Neural cell (in vitro differentiated cells): ENCODE results near the gene SKI. TPM values are rescaled to one million over a fixed set of nuclear protein-coding genes. Genes with fewer than 3 reads are reported as not detected.

ENCODE experiments used
- H2AFZ ChIP-seq: fragments of 200-600, 300-800 bp; sonication (generic), shearing (Covaris generic); 2 replicates; pipeline ENCODE4 v1.6.0; 2014; ENCODE audit warnings: low read depth, mild to moderate bottlenecking, antibody characterized with exemption, low read length, moderate library complexity
- H3F3A ChIP-seq: fragments of 200-600 bp; shearing (Covaris generic); 2 replicates; pipeline ENCODE4 v1.6.1; 2016; ENCODE audit warnings: mild to moderate bottlenecking, moderate library complexity, mixed read lengths, antibody characterized with exemption, low read length; ENCODE audit not compliant: insufficient read depth, poor library complexity, severe bottlenecking
- H3K27ac ChIP-seq: fragments of 200-600, 300-800 bp; sonication (generic), shearing (Covaris generic); 2 replicates; pipeline ENCODE4 v1.5.1; 2014; ENCODE audit warnings: mild to moderate bottlenecking, low read length, moderate library complexity
- H3K27me3 ChIP-seq: fragments of 300-800, 200-600 bp; sonication (generic), shearing (Covaris generic); 2 replicates; pipeline ENCODE4 v1.6.0; 2014; ENCODE audit warnings: mild to moderate bottlenecking, low read depth, low read length, moderate library complexity; ENCODE audit not compliant: insufficient read depth
- H3K36me3 ChIP-seq: fragments of 300-800, 200-600 bp; sonication (generic), shearing (Covaris generic); 2 replicates; pipeline ENCODE4 v1.5.1; 2014; ENCODE audit warnings: mild to moderate bottlenecking, antibody characterized with exemption, low read length, moderate library complexity; ENCODE audit not compliant: insufficient read depth
- H3K4me2 ChIP-seq: fragments of 300-800, 200-600 bp; sonication (generic), shearing (Covaris generic); 2 replicates; pipeline ENCODE4 v1.6.0; 2014; ENCODE audit warnings: mild to moderate bottlenecking, low read length
- H3K4me3 ChIP-seq: fragments of 300-800, 200-600 bp; sonication (generic), shearing (Covaris generic); 2 replicates; pipeline ENCODE4 v1.5.1; 2014; ENCODE audit warnings: mild to moderate bottlenecking, low read length, moderate library complexity
- H3K79me2 ChIP-seq: fragments of 200-600 bp; shearing (Covaris generic); replicated peaks from 2 replicates; pipeline ENCODE4 v1.6.0; 2014; ENCODE audit warnings: mild to moderate bottlenecking, low read length, moderate library complexity; ENCODE audit not compliant: insufficient read depth
- H3K9ac ChIP-seq: fragments of 300-800, 200-600 bp; sonication (generic), shearing (Covaris generic); 2 replicates; pipeline ENCODE4 v1.6.1; 2016; ENCODE audit warnings: mild to moderate bottlenecking, low read length, mixed read lengths
- H3K9me2 ChIP-seq: fragments of 200-600 bp; shearing (Covaris generic); 2 replicates; pipeline ENCODE4 v1.6.1; 2016; ENCODE audit warnings: mild to moderate bottlenecking, low read length, mixed read lengths; ENCODE audit not compliant: insufficient read depth
- H3K9me3 ChIP-seq: fragments of 200-600, 300-800 bp; sonication (generic), shearing (Covaris generic); 2 replicates; pipeline ENCODE4 v1.6.1; 2016; ENCODE audit warnings: mild to moderate bottlenecking, mixed run types, low read length, moderate library complexity, mixed read lengths
- H4K20me1 ChIP-seq: fragments of 200-600 bp; shearing (Covaris generic); 2 replicates; pipeline ENCODE4 v1.6.1; 2016; ENCODE audit warnings: mild to moderate bottlenecking, mixed run types; ENCODE audit not compliant: insufficient read depth
- EP300 ChIP-seq: fragments of 450-650 bp; conservative IDR thresholded peaks from 2 replicates; pipeline ENCODE4 v1.6.1; 2014; ENCODE audit warnings: antibody characterized with exemption, mild to moderate bottlenecking, moderate library complexity; ENCODE audit not compliant: poor library complexity, severe bottlenecking
- EZH2 ChIP-seq: fragments of 200-600, 300-800 bp; shearing (Covaris generic), sonication (generic); IDR thresholded peaks from 2 replicates; pipeline ENCODE4 v1.6.1; 2014; ENCODE audit warnings: antibody characterized with exemption, low read length, borderline replicate concordance, mild to moderate bottlenecking; ENCODE audit not compliant: insufficient read depth, poor library complexity, severe bottlenecking
- MXI1 ChIP-seq: fragments of 450-650 bp; conservative IDR thresholded peaks from 2 replicates; pipeline ENCODE4 v1.6.1; 2014; ENCODE audit warnings: antibody characterized with exemption, mild to moderate bottlenecking; ENCODE audit not compliant: poor library complexity, severe bottlenecking
- POLR2AphosphoS5 ChIP-seq: IDR thresholded peaks from 2 replicates; pipeline ENCODE4 v1.6.1; 2012
- RAD21 ChIP-seq: fragments of 450-650 bp; conservative IDR thresholded peaks from 2 replicates; pipeline ENCODE4 v1.6.1; 2014; ENCODE audit warnings: antibody characterized with exemption, mild to moderate bottlenecking, moderate library complexity
- SMC3 ChIP-seq: fragments of 450-650 bp; conservative IDR thresholded peaks from 2 replicates; pipeline ENCODE4 v1.6.1; 2014; ENCODE audit warnings: antibody characterized with exemption, mild to moderate bottlenecking, moderate library complexity; ENCODE audit not compliant: poor library complexity
- TAF1 ChIP-seq: IDR thresholded peaks from 2 replicates; pipeline ENCODE4 v1.6.1; 2012; ENCODE audit warnings: low read depth
- polyA plus RNA-seq: library from polyadenylated mRNA; depleted of rRNA; stranded (reverse); fragments of >200 nt; gene quantifications from 2 replicates; pipeline ENCODE4 v1.2.3, GENCODE V29; 2014
- TF ChIP-seq, protein P1 (sequence below): fragments of 450-650 bp; IDR thresholded peaks from 2 replicates; pipeline ENCODE4 v1.5.1; 2014; ENCODE audit warnings: antibody characterized with exemption, mild to moderate bottlenecking, moderate library complexity; ENCODE audit not compliant: poor library complexity, severe bottlenecking
- TF ChIP-seq, protein P2 (sequence below): IDR thresholded peaks from 2 replicates; pipeline ENCODE4 v1.6.1; 2012; ENCODE audit warnings: borderline replicate concordance

Gene SKI
- polyA plus RNA-seq, 1 donor from 2014 or later, result 4.1 TPM

DNA sequence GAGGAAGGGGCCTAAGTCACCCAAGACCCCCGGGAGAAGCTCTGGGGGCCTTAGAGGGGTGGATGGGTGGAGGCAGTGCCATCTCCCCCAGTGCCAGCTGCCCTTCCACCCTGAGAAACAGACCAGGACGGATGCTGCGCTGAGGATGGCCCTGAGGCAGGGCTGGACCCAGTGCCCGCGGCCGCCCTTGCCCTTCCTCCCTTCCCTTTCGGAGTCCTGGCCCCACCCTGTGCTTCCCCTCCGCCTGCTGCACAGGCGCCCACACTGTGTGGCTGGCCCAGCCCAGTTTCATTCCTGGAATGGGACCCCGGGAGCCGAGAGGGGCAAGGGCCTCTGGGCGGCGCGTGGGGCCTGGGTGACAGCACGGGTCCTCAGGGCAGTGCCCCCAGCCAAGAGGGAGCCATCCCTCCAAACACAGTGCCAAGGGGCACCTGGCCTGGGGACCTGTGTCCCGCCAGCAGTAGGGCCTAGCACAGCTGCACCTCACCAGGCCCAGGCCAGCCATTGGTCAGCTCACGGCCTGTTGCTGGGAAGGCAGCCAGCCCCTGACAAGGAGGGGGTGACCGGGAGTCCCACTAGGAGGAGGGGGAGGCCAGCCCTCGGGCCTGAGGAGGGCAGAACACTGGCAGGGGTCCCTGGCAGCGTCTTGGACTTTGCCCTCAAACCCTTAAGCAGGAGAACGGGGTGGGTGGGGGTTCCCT, 13.4 kb upstream of the SKI start:
- TF ChIP-seq RAD21 (no peak), EZH2 (no peak), POLR2AphosphoS5 (no peak), MXI1 (no peak), TAF1 (no peak), EP300 (no peak), SMC3 (no peak)
- TF ChIP-seq, protein P1, sequence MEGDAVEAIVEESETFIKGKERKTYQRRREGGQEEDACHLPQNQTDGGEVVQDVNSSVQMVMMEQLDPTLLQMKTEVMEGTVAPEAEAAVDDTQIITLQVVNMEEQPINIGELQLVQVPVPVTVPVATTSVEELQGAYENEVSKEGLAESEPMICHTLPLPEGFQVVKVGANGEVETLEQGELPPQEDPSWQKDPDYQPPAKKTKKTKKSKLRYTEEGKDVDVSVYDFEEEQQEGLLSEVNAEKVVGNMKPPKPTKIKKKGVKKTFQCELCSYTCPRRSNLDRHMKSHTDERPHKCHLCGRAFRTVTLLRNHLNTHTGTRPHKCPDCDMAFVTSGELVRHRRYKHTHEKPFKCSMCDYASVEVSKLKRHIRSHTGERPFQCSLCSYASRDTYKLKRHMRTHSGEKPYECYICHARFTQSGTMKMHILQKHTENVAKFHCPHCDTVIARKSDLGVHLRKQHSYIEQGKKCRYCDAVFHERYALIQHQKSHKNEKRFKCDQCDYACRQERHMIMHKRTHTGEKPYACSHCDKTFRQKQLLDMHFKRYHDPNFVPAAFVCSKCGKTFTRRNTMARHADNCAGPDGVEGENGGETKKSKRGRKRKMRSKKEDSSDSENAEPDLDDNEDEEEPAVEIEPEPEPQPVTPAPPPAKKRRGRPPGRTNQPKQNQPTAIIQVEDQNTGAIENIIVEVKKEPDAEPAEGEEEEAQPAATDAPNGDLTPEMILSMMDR, result no peak
- TF ChIP-seq, protein P2, sequence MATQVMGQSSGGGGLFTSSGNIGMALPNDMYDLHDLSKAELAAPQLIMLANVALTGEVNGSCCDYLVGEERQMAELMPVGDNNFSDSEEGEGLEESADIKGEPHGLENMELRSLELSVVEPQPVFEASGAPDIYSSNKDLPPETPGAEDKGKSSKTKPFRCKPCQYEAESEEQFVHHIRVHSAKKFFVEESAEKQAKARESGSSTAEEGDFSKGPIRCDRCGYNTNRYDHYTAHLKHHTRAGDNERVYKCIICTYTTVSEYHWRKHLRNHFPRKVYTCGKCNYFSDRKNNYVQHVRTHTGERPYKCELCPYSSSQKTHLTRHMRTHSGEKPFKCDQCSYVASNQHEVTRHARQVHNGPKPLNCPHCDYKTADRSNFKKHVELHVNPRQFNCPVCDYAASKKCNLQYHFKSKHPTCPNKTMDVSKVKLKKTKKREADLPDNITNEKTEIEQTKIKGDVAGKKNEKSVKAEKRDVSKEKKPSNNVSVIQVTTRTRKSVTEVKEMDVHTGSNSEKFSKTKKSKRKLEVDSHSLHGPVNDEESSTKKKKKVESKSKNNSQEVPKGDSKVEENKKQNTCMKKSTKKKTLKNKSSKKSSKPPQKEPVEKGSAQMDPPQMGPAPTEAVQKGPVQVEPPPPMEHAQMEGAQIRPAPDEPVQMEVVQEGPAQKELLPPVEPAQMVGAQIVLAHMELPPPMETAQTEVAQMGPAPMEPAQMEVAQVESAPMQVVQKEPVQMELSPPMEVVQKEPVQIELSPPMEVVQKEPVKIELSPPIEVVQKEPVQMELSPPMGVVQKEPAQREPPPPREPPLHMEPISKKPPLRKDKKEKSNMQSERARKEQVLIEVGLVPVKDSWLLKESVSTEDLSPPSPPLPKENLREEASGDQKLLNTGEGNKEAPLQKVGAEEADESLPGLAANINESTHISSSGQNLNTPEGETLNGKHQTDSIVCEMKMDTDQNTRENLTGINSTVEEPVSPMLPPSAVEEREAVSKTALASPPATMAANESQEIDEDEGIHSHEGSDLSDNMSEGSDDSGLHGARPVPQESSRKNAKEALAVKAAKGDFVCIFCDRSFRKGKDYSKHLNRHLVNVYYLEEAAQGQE, result no peak
- no peak overlapping the region for H3K4me2 ChIP-seq
- no peaks in the 10 kb centered on the region for H3K36me3 ChIP-seq
- H3F3A ChIP-seq, result no peaks in the 10 kb centered on the region
- H3K9me2 ChIP-seq, result no peaks in the 10 kb centered on the region
- H2AFZ ChIP-seq, result no peak overlapping the region
- H3K4me3 ChIP-seq, result no peak overlapping the region
- no peaks in the 10 kb centered on the region for H3K79me2 ChIP-seq
- no peaks in the 10 kb centered on the region for H4K20me1 ChIP-seq
- no peaks in the 10 kb centered on the region for H3K9me3 ChIP-seq
- H3K27ac ChIP-seq, result peak overlapping the region; percentile 97
- peak overlapping the region; percentile 86 for H3K9ac ChIP-seq
- H3K27me3 ChIP-seq, result no peaks in the 10 kb centered on the region

DNA sequence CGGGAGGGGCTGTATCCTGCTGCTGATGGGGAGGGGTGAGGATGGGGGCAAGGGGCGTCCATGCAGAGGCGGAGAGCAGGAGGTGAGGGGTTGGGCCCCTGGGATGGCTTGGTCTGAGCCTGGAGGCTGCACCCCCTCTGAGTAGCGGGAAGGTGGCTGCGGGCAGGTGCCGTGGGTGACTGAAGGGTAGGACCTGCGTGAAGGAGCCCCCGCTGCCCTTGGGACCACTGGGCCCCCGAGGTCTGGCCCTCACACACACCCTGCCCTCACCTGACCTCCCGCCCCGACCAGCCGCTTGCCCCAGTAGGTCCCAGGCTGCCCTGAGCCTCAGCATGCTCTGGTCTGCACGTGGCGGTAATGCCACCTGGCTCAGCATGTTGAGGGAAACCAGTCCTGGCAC, 12.8 kb upstream of the SKI start:
- Histone ChIP-seq H3K4me2 (no peak overlapping the region), H2AFZ (no peak overlapping the region), H3K27me3 (no peaks in the 10 kb centered on the region), H3F3A (no peaks in the 10 kb centered on the region), H3K9ac (no peak overlapping the region), H4K20me1 (no peaks in the 10 kb centered on the region), H3K36me3 (no peaks in the 10 kb centered on the region), H3K4me3 (no peak overlapping the region), H3K27ac (no peak overlapping the region), H3K79me2 (no peaks in the 10 kb centered on the region), H3K9me3 (no peaks in the 10 kb centered on the region), H3K9me2 (no peaks in the 10 kb centered on the region)
- no peak for TF ChIP-seq RAD21
- TF ChIP-seq EZH2, result no peak
- TF ChIP-seq EP300, result no peak
- TF ChIP-seq, protein P1, result no peak
- TF ChIP-seq MXI1, result no peak
- TF ChIP-seq SMC3, result no peak
- TF ChIP-seq POLR2AphosphoS5, result no peak
- TF ChIP-seq TAF1, result no peak
- TF ChIP-seq, protein P2, result no peak
